Measurements from ENCODE around the gene TRIM24. TPM values are rescaled to one million over a fixed set of nuclear protein-coding genes. Genes with fewer than 3 reads are reported as not detected.
A peak's percentile ranks its signal among the peaks of the same experiment; 100 is the strongest.
"Not testable (repeated sequence)": the region's sequence is repeated elsewhere in the genome, so short reads cannot be mapped to it uniquely, and the experiment has no call there.

TRIM24 gene
- total RNA-seq, 1 donor from 2014 or later = 16.4 TPM

GRCh38 chr7:138459413-138460175 is 465 bp upstream of the TRIM24 start:
- DNase-seq (ENCODE audit: low spot score) (no peak), ATAC-seq (peak; percentile 84)

DNA sequence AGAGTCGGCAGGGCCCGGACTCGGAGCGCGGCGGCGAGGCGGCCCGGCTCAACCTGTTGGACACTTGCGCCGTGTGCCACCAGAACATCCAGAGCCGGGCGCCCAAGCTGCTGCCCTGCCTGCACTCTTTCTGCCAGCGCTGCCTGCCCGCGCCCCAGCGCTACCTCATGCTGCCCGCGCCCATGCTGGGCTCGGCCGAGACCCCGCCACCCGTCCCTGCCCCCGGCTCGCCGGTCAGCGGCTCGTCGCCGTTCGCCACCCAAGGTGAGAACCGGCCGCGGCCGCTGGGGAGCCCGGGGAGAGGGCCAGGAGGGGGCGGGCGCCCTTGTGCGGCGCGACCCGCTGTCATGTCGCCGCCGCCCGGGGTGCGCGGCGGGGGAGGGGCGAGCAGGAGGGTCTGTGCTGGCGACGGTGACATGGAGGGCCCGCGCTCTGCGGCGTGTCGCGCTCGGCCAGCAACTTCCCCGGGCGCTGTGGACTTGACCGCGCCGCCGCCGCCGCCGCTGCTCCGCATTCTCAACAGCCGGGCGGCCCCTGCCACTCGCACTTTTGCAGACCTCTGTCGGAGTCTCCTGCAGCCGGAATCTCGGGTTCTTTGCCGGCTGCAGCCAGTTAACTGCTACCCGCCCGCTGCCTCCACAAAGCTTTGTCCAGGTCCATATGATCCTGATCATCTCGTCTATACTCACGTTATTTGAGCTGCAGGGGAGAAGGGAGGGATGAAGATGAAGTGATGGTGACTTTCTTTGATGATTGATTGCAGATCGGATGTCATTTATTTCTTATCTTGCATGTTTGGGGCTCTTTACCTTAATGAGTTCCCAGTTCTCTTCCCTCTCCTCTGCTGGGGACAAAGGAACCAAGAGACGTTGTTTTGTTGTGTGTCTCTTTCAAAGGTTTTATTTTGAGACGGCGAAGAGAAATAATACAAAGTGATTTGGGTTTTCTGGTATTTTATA is 869 bp downstream of the TRIM24 start:
- peak; percentile 57 for ATAC-seq

DNA sequence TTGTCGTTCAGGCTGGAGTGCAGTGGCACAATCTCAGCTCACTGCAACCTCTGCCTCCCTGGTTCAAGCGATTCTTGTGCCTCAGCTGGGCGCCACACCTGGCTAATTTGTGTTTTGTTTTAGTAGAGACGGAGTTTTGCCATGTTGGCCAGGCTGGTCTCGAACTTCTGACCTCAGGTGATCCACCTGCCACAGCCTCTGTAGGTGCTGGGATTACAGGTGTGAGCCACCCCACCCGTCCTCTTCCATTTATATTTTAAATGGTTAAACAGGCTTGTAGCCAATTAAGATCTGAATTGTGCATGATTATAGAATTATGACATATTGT is 3.2 kb downstream of the TRIM24 start:
- ATAC-seq; DNase-seq (ENCODE audit: low spot score): not testable (repeated sequence)

More for the DNA sequence above, 869 bp downstream of the TRIM24 start:
- peak; percentile 72 for DNase-seq (ENCODE audit: low spot score)

GRCh38 chr7:138465046-138465445 is 5.0 kb downstream of the TRIM24 start:
- no peak for DNase-seq (ENCODE audit: low spot score)
- no peak for ATAC-seq

DNA sequence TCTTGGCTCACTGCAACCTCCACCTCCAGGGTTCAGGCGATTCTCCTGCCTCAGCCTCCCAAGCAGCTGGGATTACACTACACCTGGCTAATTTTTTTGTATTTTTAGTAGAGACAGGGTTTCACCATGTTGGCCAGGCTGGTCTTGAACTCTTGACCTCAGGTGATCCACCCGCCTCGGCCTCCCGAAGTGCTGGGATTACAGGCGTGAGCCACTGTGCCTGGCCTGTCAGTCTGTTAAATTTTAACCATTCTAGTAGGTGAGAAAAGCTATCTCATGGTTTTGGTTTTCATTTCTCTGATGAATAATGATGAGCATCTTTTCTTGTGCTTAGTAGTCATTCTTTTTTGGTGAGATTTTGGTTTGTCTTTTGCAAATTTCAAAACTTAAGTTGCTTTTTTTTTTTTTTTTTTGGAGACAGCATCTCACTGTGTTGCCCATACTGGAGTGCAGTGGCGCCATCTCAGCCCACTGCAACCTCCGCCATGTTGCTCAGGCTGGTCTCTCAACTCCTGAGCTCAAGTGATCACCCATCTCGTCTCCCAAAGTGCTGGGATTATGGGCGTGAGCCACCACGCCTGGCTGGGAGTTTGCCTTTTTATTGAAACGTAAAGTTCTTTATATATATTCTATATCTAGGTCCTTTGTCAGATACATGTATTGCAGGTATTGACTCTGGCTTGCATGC is 6.2 kb downstream of the TRIM24 start:
- ATAC-seq = peak; percentile 51
- DNase-seq (ENCODE audit: low spot score) = not testable (repeated sequence)

DNA sequence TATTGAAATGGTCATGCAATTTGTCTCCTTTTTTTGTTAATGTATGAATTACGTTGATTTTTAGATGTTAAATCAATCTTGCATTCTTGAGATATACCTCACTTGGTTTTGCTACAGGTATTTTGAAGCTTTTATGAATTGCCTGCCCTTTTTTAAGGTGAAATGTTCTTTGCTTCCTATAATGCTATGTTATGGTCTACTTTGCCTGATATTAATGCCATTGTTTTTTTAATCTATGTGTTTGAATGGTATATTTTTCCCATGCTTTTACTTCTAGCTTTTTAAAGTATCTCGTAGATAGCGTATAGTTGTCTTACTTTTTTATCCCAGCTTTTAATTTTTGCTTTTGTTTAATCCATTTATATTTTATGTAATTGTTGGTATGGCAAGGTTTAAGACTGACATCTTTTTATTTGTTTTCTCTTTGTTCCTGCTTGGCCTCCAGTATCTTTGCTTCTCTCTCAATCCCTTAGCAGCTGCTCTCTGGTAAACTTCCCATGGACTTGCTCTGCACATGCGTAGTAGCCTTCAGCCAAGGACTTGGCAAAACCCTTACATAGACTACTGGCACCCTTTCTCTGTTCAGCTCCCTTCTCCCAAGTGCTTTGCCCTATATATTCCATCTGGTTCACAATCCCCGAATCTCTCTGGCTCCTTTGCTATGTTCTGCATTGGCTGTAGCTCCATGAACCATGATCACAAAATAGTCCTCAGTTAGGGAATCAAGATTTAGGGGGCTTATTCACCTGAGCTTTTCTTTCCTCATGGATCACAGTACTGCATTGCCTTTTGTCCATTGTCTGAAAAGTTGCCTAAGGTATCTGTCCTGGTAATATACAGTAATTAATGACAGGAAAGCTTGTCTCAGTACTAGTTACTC is 8.4 kb downstream of the TRIM24 start:
- ATAC-seq = peak; percentile 91
- DNase-seq (ENCODE audit: low spot score) = peak; percentile 71

GRCh38 chr7:138470391-138471157 is 10.5 kb downstream of the TRIM24 start:
- no peak for DNase-seq (ENCODE audit: low spot score)
- ATAC-seq = no peak

DNA sequence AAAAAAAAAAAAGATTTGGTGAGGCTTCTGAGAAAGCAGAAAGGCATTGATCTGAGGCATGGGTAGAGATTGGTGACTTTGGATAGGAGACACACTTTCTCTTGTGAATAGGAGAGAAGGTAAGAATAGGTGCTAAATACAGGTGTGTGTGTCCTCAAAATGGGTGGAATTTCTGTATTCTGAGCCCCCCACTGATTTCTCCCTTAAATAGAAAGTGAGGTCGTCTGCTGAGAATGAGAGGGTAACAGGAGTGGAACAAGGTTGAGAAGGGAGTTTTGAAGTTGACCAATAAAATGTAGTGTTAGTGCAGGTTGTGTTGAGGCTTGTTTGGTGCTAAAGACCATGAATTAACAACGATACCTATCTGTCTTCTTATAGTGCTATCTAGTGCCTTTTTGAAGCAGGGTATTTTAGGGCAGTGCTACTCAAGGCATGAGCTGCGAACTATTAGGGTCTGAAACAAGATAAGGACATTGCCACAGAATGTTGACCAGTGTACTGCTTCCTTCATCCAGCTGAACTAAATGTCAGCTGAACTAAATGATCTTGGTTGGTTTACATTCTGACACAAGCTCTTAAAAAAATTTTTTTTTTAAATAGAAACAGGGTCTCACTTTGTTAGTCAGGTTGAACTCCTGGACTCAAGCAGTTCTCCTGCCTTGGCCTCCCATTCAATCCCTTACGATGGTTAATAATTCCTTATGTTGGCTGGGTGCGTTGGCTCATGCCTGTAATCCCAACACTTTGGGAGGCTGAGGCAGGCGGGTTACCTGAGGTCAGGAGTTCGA is 12.4 kb downstream of the TRIM24 start:
- ATAC-seq (no peak), DNase-seq (ENCODE audit: low spot score) (no peak)

GRCh38 chr7:138475377-138475776 is 15.3 kb downstream of the TRIM24 start:
- ATAC-seq = no peak
- DNase-seq (ENCODE audit: low spot score) = no peak

DNA sequence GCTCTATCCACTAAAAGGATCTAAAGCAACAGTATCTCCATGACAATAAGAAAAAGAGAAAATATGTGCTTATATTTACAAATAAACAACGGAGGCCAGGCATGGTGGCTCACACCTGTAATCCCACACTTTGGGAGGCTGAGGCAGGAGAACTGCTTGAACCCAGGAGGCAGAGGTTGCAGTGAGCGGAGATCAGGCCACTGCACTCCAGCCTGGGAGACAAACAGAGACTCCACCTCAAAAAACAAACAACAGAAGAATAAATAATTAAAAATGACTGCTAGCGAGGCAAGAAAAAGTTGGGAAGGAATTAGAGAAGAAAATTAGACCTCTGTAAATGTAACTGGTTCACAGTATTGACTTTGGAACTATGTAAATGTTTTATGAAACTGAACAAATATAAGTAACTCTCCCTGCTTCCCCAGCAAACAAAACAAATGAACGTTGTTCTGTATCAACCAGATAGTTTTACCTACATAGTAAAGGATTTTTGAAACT is 17.1 kb downstream of the TRIM24 start:
- ATAC-seq (peak; percentile 74), DNase-seq (ENCODE audit: low spot score) (no peak)

DNA sequence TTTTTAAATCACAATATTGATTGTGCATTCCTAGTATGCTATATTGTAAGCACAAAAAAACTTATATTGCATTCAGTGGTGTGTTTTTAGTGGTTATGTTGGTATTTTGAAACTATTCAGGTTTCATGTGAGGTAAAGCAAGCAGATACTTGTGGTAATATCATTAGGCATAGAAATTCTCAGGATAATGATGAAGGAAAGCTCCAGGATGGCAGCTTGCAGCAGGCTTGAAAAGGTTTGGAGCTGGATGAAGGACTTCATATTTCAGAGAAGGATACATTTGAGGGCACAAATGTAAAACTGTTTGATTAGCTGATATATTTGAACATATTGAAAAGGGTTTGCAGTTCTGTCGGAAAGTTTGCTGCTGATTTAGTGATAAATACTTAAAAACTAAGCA is 17.5 kb downstream of the TRIM24 start:
- no peak for ATAC-seq
- DNase-seq (ENCODE audit: low spot score) = no peak

- ATAC-seq = peak; percentile 76
These were observed 18.4 kb downstream of the TRIM24 start for GRCh38 chr7:138478499-138478908.

DNA sequence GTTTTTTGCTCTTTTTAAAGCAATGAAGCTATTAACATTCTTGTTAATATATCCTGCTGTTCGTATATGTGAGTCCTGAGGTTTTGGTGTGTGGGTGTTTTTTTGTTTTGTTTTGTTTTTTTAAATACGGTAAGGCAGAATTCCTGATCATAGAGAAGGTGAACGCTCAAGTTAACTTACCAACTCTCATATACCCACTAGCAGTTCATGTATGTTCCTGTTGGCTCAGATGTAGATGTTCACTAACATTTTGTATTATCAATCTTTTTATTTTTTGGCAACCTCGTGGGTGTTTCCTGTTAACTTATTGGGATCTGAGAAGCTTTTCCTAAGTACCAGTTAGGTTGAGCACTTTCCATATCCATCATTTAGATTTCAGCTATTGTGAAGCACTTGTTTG is 20.5 kb downstream of the TRIM24 start:
- no peak for DNase-seq (ENCODE audit: low spot score)
- ATAC-seq = no peak

More at GRCh38 chr7:138478499-138478908, 18.4 kb downstream of the TRIM24 start:
- DNase-seq (ENCODE audit: low spot score) = no peak

- no peak for ATAC-seq
- DNase-seq (ENCODE audit: low spot score) = no peak
These were observed 21.7 kb downstream of the TRIM24 start for GRCh38 chr7:138481447-138482380.

DNA sequence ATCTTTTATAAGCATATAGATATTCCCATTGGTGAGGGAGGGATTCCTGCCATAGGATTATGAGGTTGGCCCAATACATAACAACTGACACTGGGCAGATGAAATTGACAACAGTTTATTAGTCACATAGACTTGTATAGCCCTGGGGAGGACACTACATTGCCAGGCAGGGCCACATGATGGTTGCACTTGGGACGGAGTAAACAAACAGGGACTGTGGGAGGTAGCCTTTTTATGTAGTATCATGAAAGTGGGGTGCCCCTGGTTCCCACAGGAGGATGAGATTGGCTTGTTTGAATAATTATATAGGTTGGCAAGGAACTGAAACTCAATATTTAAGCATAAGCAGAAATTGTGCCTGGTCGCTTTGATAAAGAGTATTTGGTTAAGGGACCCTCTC is 23.5 kb downstream of the TRIM24 start:
- ATAC-seq = peak; percentile 33

DNA sequence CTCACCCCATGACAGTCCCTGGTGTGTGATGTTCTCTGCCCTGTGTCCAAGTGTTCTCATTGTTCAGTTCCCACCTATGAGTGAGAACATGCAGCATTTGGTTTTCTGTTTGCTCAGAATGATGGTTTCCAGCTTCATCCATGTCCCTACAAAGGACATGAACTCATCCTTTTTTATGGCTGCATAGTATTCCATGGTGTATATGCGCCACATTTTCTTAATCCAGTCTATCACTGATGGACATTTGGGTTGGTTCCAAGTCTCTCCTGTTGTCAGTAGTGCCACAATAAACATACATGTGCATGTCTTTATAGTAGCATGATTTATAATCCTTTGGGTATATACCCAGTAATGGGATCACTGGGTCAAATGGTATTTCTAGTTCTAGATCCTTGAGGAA is 25.4 kb downstream of the TRIM24 start:
- ATAC-seq; DNase-seq (ENCODE audit: low spot score): not testable (repeated sequence)

More for the DNA sequence above, 23.5 kb downstream of the TRIM24 start:
- no peak for DNase-seq (ENCODE audit: low spot score)

DNA sequence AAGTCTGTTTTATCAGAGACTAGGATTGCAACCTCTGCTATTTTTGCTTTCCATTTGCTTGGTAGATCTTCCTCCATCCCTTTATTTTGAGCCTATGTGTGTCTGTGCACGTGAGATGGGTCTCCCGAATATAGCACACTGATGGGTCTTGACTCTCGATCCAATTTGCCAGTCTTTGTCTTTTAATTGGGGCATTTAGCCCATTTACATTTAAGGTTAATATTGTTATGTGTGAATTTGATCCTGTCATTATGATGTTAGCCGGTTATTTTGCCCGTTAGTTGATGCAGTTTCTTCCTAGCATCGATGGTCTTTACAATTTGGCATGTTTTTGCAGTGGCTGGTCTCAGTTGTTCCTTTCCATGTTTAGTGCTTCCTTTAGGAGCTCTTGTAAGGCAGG is 29.1 kb downstream of the TRIM24 start:
- not testable (repeated sequence) for ATAC-seq; DNase-seq (ENCODE audit: low spot score)
